Motor neuron (in vitro differentiated cells): Measurements from ENCODE around the gene HGD. TPM values are rescaled to one million over a fixed set of nuclear protein-coding genes. Genes with fewer than 3 reads are reported as not detected.

Source experiments
- ATAC-seq, 8 experiments: fragments of 200-7000 bp; cut with Tn5 transposase; replicated peaks in 6 of 8; 2 replicates each; pipeline ENCODE4 v1.8.0; 2021; ENCODE audit warnings: mild to moderate bottlenecking in 8 of 8, moderate library complexity in 8 of 8
- H3K27ac ChIP-seq, 2 donors: fragments of 250-450 bp; sonication (Bioruptor Pico); 2 replicates each; pipeline ENCODE4 v1.9.0; 2021; ENCODE audit warnings: antibody characterized with exemption in 2 of 2, mild to moderate bottlenecking in 2 of 2, moderate library complexity in 1 of 2
- H3K4me1 ChIP-seq, 2 donors: fragments of 250-450 bp; sonication (Bioruptor Pico); replicated peaks in 1 of 2; 2 replicates each; pipeline ENCODE4 v1.6.1; 2021; ENCODE audit warnings: antibody characterized with exemption in 2 of 2, mild to moderate bottlenecking in 2 of 2, moderate library complexity in 1 of 2
- H3K4me3 ChIP-seq, 5 donors: fragments of 250-450 bp; sonication (Bioruptor Pico); 2 replicates each; pipeline ENCODE4 v1.9.0; 2021; ENCODE audit warnings: antibody characterized with exemption in 5 of 5, mild to moderate bottlenecking in 5 of 5, moderate library complexity in 4 of 5
- WGBS, 10 experiments: fragments of 450-650 bp; shearing (Covaris generic); methylation state at CpG; one replicate each; pipeline ENCODE4 v1.0.0; 2022; 5-methylcytosine and 5-hydroxymethylcytosine counted together
- in situ Hi-C, 9 experiments: fragments of 400-800 bp; cut with MboI; loops; one replicate each; pipeline ENCODE4 v1.15.0; 2021; ENCODE audit warnings: low sequenced_read_pairs in 9 of 9, low pct_unique_long_range_greater_than_20kb in 2 of 9; ENCODE audit not compliant: unreplicated experiment in 9 of 9
- total RNA-seq, 8 experiments: library from RNA; unstranded; fragments of 300-600 nt; gene quantifications; 2 replicates each; pipeline versions ENCODE4 v1.2.3 to v1.2.4, GENCODE V29; 2022

Gene HGD
- total RNA-seq, 8 experiments from 2014 or later = 0.28 to 0.55 (median 0.36) TPM; not detected in 3

- Histone ChIP-seq H3K27ac (no peak overlapping the region), H3K4me3 (no peak overlapping the region), H3K4me1 (no peaks in the 10 kb centered on the region)
- WGBS, 10 experiments = 5 to 82% (median 71%) methylated on average over 1 to 3 of the region's 3 CpGs; no CpG with 5 or more reads in 1 of the 10 experiments
- in situ Hi-C loops = no loop called here
- peak in 3 of 8 experiments; percentile 83 to 91 (median 87) for ATAC-seq
Observed at GRCh38 chr3:120587332-120587975, 94.6 kb downstream of the HGD start.

Other genes starting within 250 kb of the HGD start
- 100 to 1,000 TPM in 4 of 8 experiments, 10 to 100 TPM in 3, 1 to 10 TPM in 1; 9.1 to 601 (median 110) TPM for gene FSTL1, start 231.2 kb downstream of the HGD start, total RNA-seq
- 100 to 1,000 TPM; 170 to 321 (median 213) TPM for gene NDUFB4, start 85.9 kb downstream of the HGD start, total RNA-seq
- 10 to 100 TPM in 5 of 8 experiments, 1 to 10 TPM in 3; 5.3 to 15.2 (median 11.3) TPM for gene RABL3, start 60.3 kb upstream of the HGD start, total RNA-seq
- 10 to 100 TPM; 12.1 to 25.8 (median 16.2) TPM for gene GTF2E1, start 60.5 kb upstream of the HGD start, total RNA-seq
- 1 to 10 TPM in 5 of 8 experiments, under 1 TPM in 3; 0.10 to 5.9 (median 4.2) TPM for gene STXBP5L, start 226.0 kb upstream of the HGD start, total RNA-seq